ENCODE data around the gene TMC1. TPM values are rescaled to one million over a fixed set of nuclear protein-coding genes. Genes with fewer than 3 reads are reported as not detected.
A peak's percentile ranks its signal among the peaks of the same experiment; 100 is the strongest.

TMC1 gene
- total RNA-seq, 2 donors from 2014 or later, result 0.09 TPM; not detected in 1

DNA sequence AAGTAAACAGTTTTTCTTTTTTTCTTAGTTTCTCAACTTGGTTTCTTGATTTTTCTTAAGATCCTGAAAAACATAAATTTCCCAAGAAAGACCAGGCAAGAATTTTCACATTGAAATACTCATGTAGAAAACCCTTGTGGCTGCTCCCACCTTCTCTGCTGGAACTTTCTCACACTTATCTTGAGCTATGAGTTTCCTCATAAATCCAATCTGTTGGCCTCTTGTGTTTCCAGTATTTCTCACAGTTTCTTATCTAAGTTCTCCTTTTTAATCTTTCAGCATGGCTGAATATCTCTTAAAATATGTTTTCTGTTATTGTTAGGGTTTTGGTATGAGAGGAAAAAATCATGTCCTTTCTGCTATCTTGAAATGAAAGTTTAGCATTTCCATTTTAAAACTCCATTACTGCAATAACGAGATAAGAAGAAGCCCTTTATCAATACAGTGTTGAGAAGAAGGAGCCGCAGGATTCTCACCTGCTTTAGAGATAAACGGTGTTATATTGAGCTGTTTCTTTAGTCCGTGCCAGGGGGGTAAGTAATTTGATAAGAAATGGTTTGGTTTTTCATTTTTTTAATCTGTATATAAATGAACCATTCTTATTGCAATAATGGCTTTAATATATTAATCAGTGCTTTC is 342.2 kb downstream of the TMC1 start:
- H3K27me3 ChIP-seq (ENCODE audit: control insufficient read depth, insufficient read depth, low read length, poor library complexity, severe bottlenecking), result peaks cover 62% of the 10 kb centered on the region

GRCh38 chr9:72864327-72864726 is 342.9 kb downstream of the TMC1 start:
- no peaks in the 10 kb centered on the region for H3K36me3 ChIP-seq (ENCODE audit: control insufficient read depth, insufficient read depth, low read length)
- no peaks in the 10 kb centered on the region for H3K4me1 ChIP-seq (ENCODE audit: control insufficient read depth, insufficient read depth, low read length)
- H3K4me3 ChIP-seq (ENCODE audit: low read length), result no peak overlapping the region
- peaks cover 19% of the 10 kb centered on the region for H3K4me1 Mint-ChIP-seq
- no peak overlapping the region for H3K27ac Mint-ChIP-seq
- DNase-seq, result no peak
- H3K27me3 Mint-ChIP-seq (ENCODE audit: insufficient read depth), result peaks cover 39% of the 10 kb centered on the region
- peaks cover 16% of the 10 kb centered on the region for H3K9me3 Mint-ChIP-seq
- WGBS, 2 experiments (ENCODE audit: insufficient coverage in 1 of 2, insufficient read length in 1 of 2), result 80% methylated on average over 1 of the region's 1 CpG; no CpG with 5 or more reads in 1 of the 2 experiments
- no peak overlapping the region for H3K27ac ChIP-seq (ENCODE audit: low read depth, low read length)
- peaks cover 3% of the 10 kb centered on the region for H3K36me3 Mint-ChIP-seq (ENCODE audit: low read depth)
- H3K4me3 Mint-ChIP-seq, result no peak overlapping the region
- no peak overlapping the region for H3K9ac ChIP-seq (ENCODE audit: extremely low read depth, low read length, poor library complexity, severe bottlenecking)
- H3K27me3 ChIP-seq (ENCODE audit: control insufficient read depth, insufficient read depth, low read length, poor library complexity, severe bottlenecking), result peaks cover 61% of the 10 kb centered on the region
- no peak for TF ChIP-seq CTCF (conservative IDR thresholded peaks at IDR 0.05)
- H3K9me3 ChIP-seq (ENCODE audit: control insufficient read depth, low read length), result peaks cover 10% of the 10 kb centered on the region

More for the DNA sequence above, 342.2 kb downstream of the TMC1 start:
- Mint-ChIP-seq H3K4me3 (no peak overlapping the region), H3K27me3 (ENCODE audit: insufficient read depth) (peaks cover 39% of the 10 kb centered on the region), H3K4me1 (peaks cover 20% of the 10 kb centered on the region), H3K27ac (no peak overlapping the region), H3K36me3 (ENCODE audit: low read depth) (peaks cover 3% of the 10 kb centered on the region), H3K9me3 (peaks cover 14% of the 10 kb centered on the region)
- H3K9ac ChIP-seq (ENCODE audit: extremely low read depth, low read length, poor library complexity, severe bottlenecking), result no peak overlapping the region
- H3K36me3 ChIP-seq (ENCODE audit: control insufficient read depth, insufficient read depth, low read length), result no peaks in the 10 kb centered on the region
- no peak overlapping the region for H3K4me3 ChIP-seq (ENCODE audit: low read length)
- 42% methylated on average over 4 of the region's 4 CpGs; no CpG with 5 or more reads in 1 of the 2 experiments for WGBS, 2 experiments (ENCODE audit: insufficient coverage in 1 of 2, insufficient read length in 1 of 2)
- H3K4me1 ChIP-seq (ENCODE audit: control insufficient read depth, insufficient read depth, low read length), result peaks cover 2% of the 10 kb centered on the region
- no peak overlapping the region for H3K27ac ChIP-seq (ENCODE audit: low read depth, low read length)
- TF ChIP-seq CTCF (conservative IDR thresholded peaks at IDR 0.05), result no peak
- no peak for DNase-seq
- H3K9me3 ChIP-seq (ENCODE audit: control insufficient read depth, low read length), result peaks cover 10% of the 10 kb centered on the region

DNA sequence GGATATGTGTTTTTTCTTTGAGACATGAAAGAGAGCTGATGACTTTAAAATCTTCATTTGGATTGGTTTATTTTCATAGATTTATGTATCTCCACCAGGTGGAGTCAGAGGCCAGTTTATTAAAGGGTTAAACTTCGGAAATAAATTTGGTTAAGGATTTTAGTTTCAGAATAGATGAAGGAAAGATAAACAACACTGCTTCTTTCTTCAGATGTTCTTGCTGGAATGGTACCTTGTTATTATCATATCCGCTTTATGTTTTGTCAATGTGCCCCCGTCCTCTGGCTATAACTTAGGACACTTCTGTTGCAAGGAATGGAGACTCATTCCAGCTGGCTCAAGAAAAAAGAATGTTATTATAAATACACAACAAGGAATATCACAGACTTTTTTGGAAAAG is 350.3 kb downstream of the TMC1 start:
- H3K4me1 Mint-ChIP-seq, result peaks cover 4% of the 10 kb centered on the region
- no peak overlapping the region for H3K9ac ChIP-seq (ENCODE audit: extremely low read depth, low read length, poor library complexity, severe bottlenecking)
- peaks cover 8% of the 10 kb centered on the region for H3K27me3 ChIP-seq (ENCODE audit: control insufficient read depth, insufficient read depth, low read length, poor library complexity, severe bottlenecking)
- no peak overlapping the region for H3K4me3 ChIP-seq (ENCODE audit: low read length)
- 72% methylated on average over 3 of the region's 3 CpGs; no CpG with 5 or more reads in 1 of the 2 experiments for WGBS, 2 experiments (ENCODE audit: insufficient coverage in 1 of 2, insufficient read length in 1 of 2)
- no peak overlapping the region for H3K4me3 Mint-ChIP-seq
- no peak overlapping the region for H3K27ac ChIP-seq (ENCODE audit: low read depth, low read length)
- peaks cover 3% of the 10 kb centered on the region for H3K36me3 Mint-ChIP-seq (ENCODE audit: low read depth)
- no peaks in the 10 kb centered on the region for H3K4me1 ChIP-seq (ENCODE audit: control insufficient read depth, insufficient read depth, low read length)
- H3K27me3 Mint-ChIP-seq (ENCODE audit: insufficient read depth), result peaks cover 8% of the 10 kb centered on the region
- no peak for DNase-seq
- H3K9me3 Mint-ChIP-seq, result peaks cover 13% of the 10 kb centered on the region
- no peaks in the 10 kb centered on the region for H3K36me3 ChIP-seq (ENCODE audit: control insufficient read depth, insufficient read depth, low read length)
- TF ChIP-seq CTCF (conservative IDR thresholded peaks at IDR 0.05), result peak; percentile 80
- H3K9me3 ChIP-seq (ENCODE audit: control insufficient read depth, low read length), result peaks cover 7% of the 10 kb centered on the region
- H3K27ac Mint-ChIP-seq, result no peak overlapping the region
